ENCODE measurements around the gene LBH.

DNA sequence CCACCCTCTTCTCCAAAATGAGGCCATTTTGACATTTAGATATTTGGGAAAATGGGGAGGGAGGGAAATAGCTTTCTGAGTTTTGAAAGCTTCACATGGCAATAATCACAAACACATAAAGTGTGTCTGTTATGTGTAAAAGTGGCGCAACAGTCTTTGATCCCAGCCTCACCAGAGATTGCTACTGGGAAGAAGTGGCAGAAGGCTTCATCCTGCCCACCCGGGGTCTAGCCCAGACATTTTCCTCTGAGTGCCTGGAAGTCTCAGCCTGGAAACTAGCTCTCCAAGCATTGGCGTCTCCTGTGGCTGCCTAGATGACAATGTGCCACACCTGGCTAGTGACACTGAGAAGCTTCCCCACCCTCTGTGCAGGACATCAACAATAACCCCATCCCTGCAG, 1.7 kb upstream of the LBH start:
- TF ChIP-seq EZH2 (IDR thresholded peaks at IDR 0.05; ENCODE audit: insufficient read depth, poor library complexity, severe bottlenecking) (no peak), EZH2phosphoT487 (IDR thresholded peaks at IDR 0.05; ENCODE audit: insufficient read depth, low read depth) (no peak)

Data from GM23248 (cell line).